H9 (cell line): ENCODE data around the gene LMX1B. TPM values are rescaled to one million over a fixed set of nuclear protein-coding genes. Genes with fewer than 3 reads are reported as not detected.

ENCODE experiments used
- DNase-seq: peaks from one replicate; pipeline ENCODE4 v3.0.0-alpha.2; 2017
- H2AFZ ChIP-seq: one replicate; pipeline ENCODE4 v1.6.1; 2013; ENCODE audit warnings: mild to moderate bottlenecking, low read length, control low read depth, moderate library complexity
- H2AK5ac ChIP-seq: 2 replicates; pipeline ENCODE4 v1.6.1; 2013; ENCODE audit warnings: low read length, control low read depth, mixed read lengths; ENCODE audit not compliant: insufficient read length
- H2BK120ac ChIP-seq: one replicate; pipeline ENCODE4 v1.6.1; 2013; ENCODE audit warnings: low read depth, mild to moderate bottlenecking, low read length, control low read depth, inconsistent platforms; ENCODE audit not compliant: poor library complexity, severe bottlenecking
- H2BK12ac ChIP-seq: 2 replicates; pipeline ENCODE4 v1.6.1; 2013; ENCODE audit warnings: low read length, control low read depth, mixed read lengths, low read depth; ENCODE audit not compliant: insufficient read length
- H2BK15ac ChIP-seq: 2 replicates; pipeline ENCODE4 v1.6.1; 2013; ENCODE audit warnings: low read depth, low read length, control low read depth
- H2BK20ac ChIP-seq: one replicate; pipeline ENCODE4 v1.6.1; 2013; ENCODE audit warnings: low read depth, mild to moderate bottlenecking, low read length, control low read depth, inconsistent platforms; ENCODE audit not compliant: poor library complexity, severe bottlenecking
- H2BK5ac ChIP-seq: 2 replicates; pipeline ENCODE4 v1.6.1; 2013; ENCODE audit warnings: low read length, control low read depth, mixed read lengths; ENCODE audit not compliant: insufficient read length
- H3K14ac ChIP-seq: 2 replicates; pipeline ENCODE4 v1.6.1; 2013; ENCODE audit warnings: low read length, control low read depth; ENCODE audit not compliant: insufficient read depth
- H3K18ac ChIP-seq: 2 replicates; pipeline ENCODE4 v1.6.1; 2013; ENCODE audit warnings: low read depth, mild to moderate bottlenecking, mixed read lengths, low read length, control low read depth; ENCODE audit not compliant: insufficient read length
- H3K23ac ChIP-seq: 2 replicates; pipeline ENCODE4 v1.6.1; 2013; ENCODE audit warnings: low read length, control low read depth, mixed read lengths, low read depth; ENCODE audit not compliant: insufficient read length
- H3K23me2 ChIP-seq: 2 replicates; pipeline ENCODE4 v1.6.1; 2013; ENCODE audit warnings: low read depth, mild to moderate bottlenecking, mixed read lengths, low read length, control low read depth; ENCODE audit not compliant: insufficient read length, poor library complexity, severe bottlenecking
- H3K27ac ChIP-seq: 2 replicates; pipeline ENCODE4 v1.5.1; 2013; ENCODE audit warnings: low read length, control low read depth, mixed read lengths, low read depth; ENCODE audit not compliant: insufficient read length
- H3K27me3 ChIP-seq: 2 replicates; pipeline ENCODE4 v1.6.1; 2013; ENCODE audit warnings: low read length, control low read depth, inconsistent platforms; ENCODE audit not compliant: insufficient read depth
- H3K4ac ChIP-seq: 2 replicates; pipeline ENCODE4 v1.6.1; 2013; ENCODE audit warnings: low read depth, mild to moderate bottlenecking, control low read depth, inconsistent platforms, low read length, moderate library complexity
- H3K4me1 ChIP-seq: 2 replicates; pipeline ENCODE4 v1.6.1; 2013; ENCODE audit warnings: low read length, control low read depth, inconsistent platforms; ENCODE audit not compliant: insufficient read depth
- H3K4me2 ChIP-seq: 2 replicates; pipeline ENCODE4 v1.6.1; 2013; ENCODE audit warnings: low read length, control low read depth, mixed read lengths; ENCODE audit not compliant: insufficient read length, insufficient read depth
- H3K56ac ChIP-seq: 2 replicates; pipeline ENCODE4 v1.6.1; 2013; ENCODE audit warnings: low read depth, mild to moderate bottlenecking, mixed read lengths, low read length, control low read depth; ENCODE audit not compliant: insufficient read length
- H3K79me1 ChIP-seq: 2 replicates; pipeline ENCODE4 v1.6.1; 2013; ENCODE audit warnings: low read depth, mild to moderate bottlenecking, moderate library complexity, low read length, control low read depth, inconsistent platforms; ENCODE audit not compliant: insufficient read depth, poor library complexity, severe bottlenecking
- H3K79me2 ChIP-seq: 2 replicates; pipeline ENCODE4 v1.6.1; 2013; ENCODE audit warnings: low read length, control low read depth, inconsistent platforms; ENCODE audit not compliant: insufficient read depth
- H3K9ac ChIP-seq: 2 replicates; pipeline ENCODE4 v1.6.1; 2013; ENCODE audit warnings: low read length, control low read depth, mixed read lengths; ENCODE audit not compliant: insufficient read length; ENCODE audit errors: extremely low read depth
- H3K9me3 ChIP-seq: one replicate; pipeline ENCODE4 v1.6.1; 2013; ENCODE audit warnings: low read depth, low read length, inconsistent platforms; ENCODE audit not compliant: control insufficient read depth
- H3T11ph ChIP-seq: one replicate; pipeline ENCODE4 v1.6.1; 2013; ENCODE audit warnings: mild to moderate bottlenecking, low read length, control low read depth, inconsistent platforms
- H4K20me1 ChIP-seq: one replicate; pipeline ENCODE4 v1.6.1; 2013; ENCODE audit not compliant: control insufficient read depth, insufficient read length, insufficient read depth
- H4K5ac ChIP-seq: 2 replicates; pipeline ENCODE4 v1.6.1; 2013; ENCODE audit warnings: low read depth, mild to moderate bottlenecking, mixed read lengths, low read length, control low read depth; ENCODE audit not compliant: insufficient read length
- H4K8ac ChIP-seq: replicated peaks from 2 replicates; pipeline ENCODE4 v1.6.1; 2013; ENCODE audit warnings: low read length, control low read depth, mixed read lengths, low read depth; ENCODE audit not compliant: insufficient read length
- H4K91ac ChIP-seq: 2 replicates; pipeline ENCODE4 v1.6.1; 2013; ENCODE audit warnings: low read depth, mild to moderate bottlenecking, moderate library complexity, mixed read lengths, low read length, control low read depth; ENCODE audit not compliant: insufficient read length
- H3K27ac Mint-ChIP-seq, 3 experiments: 2 replicates in 2 of 3; 3 replicates in 1 of 3; pipeline ENCODE4 v1.8.0; 2020 to 2021; ENCODE audit warnings: mixed read lengths in 3 of 3, mild to moderate bottlenecking in 1 of 3, moderate library complexity in 1 of 3
- H3K27me3 Mint-ChIP-seq: 2 replicates; pipeline ENCODE4 v1.8.0; 2021; ENCODE audit warnings: low read depth, mild to moderate bottlenecking, moderate library complexity, mixed read lengths
- H3K36me3 Mint-ChIP-seq, 3 experiments: 2 replicates in 2 of 3; 3 replicates in 1 of 3; pipeline ENCODE4 v1.8.0; 2020 to 2021; ENCODE audit warnings: low read depth in 3 of 3, mixed read lengths in 3 of 3; ENCODE audit not compliant: insufficient read depth in 1 of 3
- H3K4me1 Mint-ChIP-seq, 2 experiments: 2 replicates each; pipeline ENCODE4 v1.8.0; 2020; ENCODE audit warnings: mixed read lengths in 2 of 2
- H3K4me3 Mint-ChIP-seq, 2 experiments: 2 replicates in 1 of 2; 3 replicates in 1 of 2; pipeline ENCODE4 v1.8.0; 2020 to 2021; ENCODE audit warnings: mild to moderate bottlenecking in 2 of 2, mixed read lengths in 2 of 2, moderate library complexity in 1 of 2
- H3K9me3 Mint-ChIP-seq, 2 experiments: 2 replicates in 1 of 2; 3 replicates in 1 of 2; pipeline ENCODE4 v1.8.0; 2020; ENCODE audit warnings: mild to moderate bottlenecking in 2 of 2, mixed read lengths in 2 of 2, moderate library complexity in 1 of 2
- CTCF ChIP-seq: fragments of 200-600 bp; sonication (generic); conservative IDR thresholded peaks from 3 replicates; pipeline ENCODE4 v1.8.0; 2021; ENCODE audit warnings: antibody characterized with exemption, mild to moderate bottlenecking
- WGBS: extraction: QIAGEN DNeasy Blood & Tissue Kit; methylation state at CpG from one replicate; pipeline ENCODE4 v1.1.7; 2013; ENCODE audit warnings: missing lambda C conversion rate, low lambda C conversion rate, mixed read lengths; ENCODE audit not compliant: insufficient read length; ENCODE audit errors: extremely low coverage; 5-methylcytosine and 5-hydroxymethylcytosine counted together
- total RNA-seq: library from RNA; stranded (reverse); gene quantifications from 2 replicates; pipeline ENCODE4 v1.2.1, GENCODE V29; 2021

The LMX1B gene
- total RNA-seq, 1 experiment from 2014 or later, result 0.85 TPM

GRCh38 chr9:126618585-126619360, 5.0 kb downstream of the LMX1B start:
- H3K23me2 ChIP-seq, result peaks cover 10% of the 10 kb centered on the region
- H3K79me1 ChIP-seq, result no peaks in the 10 kb centered on the region
- no peaks in the 10 kb centered on the region for H4K20me1 ChIP-seq
- no peak overlapping the region for H2BK12ac ChIP-seq
- no peak overlapping the region for H4K91ac ChIP-seq
- peak overlapping the region; percentile 19 for H3K4me2 ChIP-seq
- no peak overlapping the region for H2BK120ac ChIP-seq
- no peak overlapping the region for H4K8ac ChIP-seq
- no peak overlapping the region for H3K27ac ChIP-seq
- H3K9me3 ChIP-seq, result no peaks in the 10 kb centered on the region
- H3K4me1 ChIP-seq, result peaks cover 3% of the 10 kb centered on the region; the same call in 1 of the 2 replicates
- no peak overlapping the region for H3K14ac ChIP-seq
- H2BK20ac ChIP-seq, result no peak overlapping the region
- H3K79me2 ChIP-seq, result no peaks in the 10 kb centered on the region
- H3K56ac ChIP-seq, result no peak overlapping the region
- Mint-ChIP-seq H3K27ac (no peak overlapping the region), H3K4me1 (peaks cover 45 to 68% of the 10 kb centered on the region in 2 experiments), H3K9me3 (peaks cover 0 to 5% of the 10 kb centered on the region in 2 experiments; a peak in 1 of 5 replicates), H3K36me3 (no peaks in the 10 kb centered on the region; a peak in 1 of 7 replicates), H3K27me3 (peaks cover 95% of the 10 kb centered on the region), H3K4me3 (peak overlapping the region; percentile 30 to 75)
- no peak overlapping the region for H2AFZ ChIP-seq
- WGBS, result no CpG with 5 or more reads among the region's 50 CpGs
- no peak overlapping the region for H3K18ac ChIP-seq
- H2BK15ac ChIP-seq, result no peak overlapping the region
- peak; percentile 55 for DNase-seq
- H2AK5ac ChIP-seq, result no peak overlapping the region
- peaks cover 93% of the 10 kb centered on the region for H3K27me3 ChIP-seq
- no peak overlapping the region for H4K5ac ChIP-seq
- no peak overlapping the region for H3K23ac ChIP-seq
- H3K9ac ChIP-seq, result no peak overlapping the region
- H3T11ph ChIP-seq, result no peak overlapping the region
- H2BK5ac ChIP-seq, result no peak overlapping the region
- no peak for TF ChIP-seq CTCF
- H3K4ac ChIP-seq, result no peak overlapping the region
